OCI-LY7 (cell line): ENCODE data around the gene PLEKHA5. TPM values are rescaled to one million over a fixed set of nuclear protein-coding genes. Genes with fewer than 3 reads are reported as not detected.

Experiments used
- BruUV-seq: library from RNA; stranded (reverse); fragments of 400-500 nt; replicated peaks from 2 replicates; lab custom pipeline; 2021; lab: Mats Ljungman, UMichigan
- CTCF ChIA-PET: fragments of 300-600 bp; sonication (Branson Sonifier 250); formaldehyde crosslinking; loops from one replicate; lab custom pipeline; 2022; ENCODE audit warnings: antibody characterized with exemption; ENCODE audit not compliant: unreplicated experiment; lab: Charles Lee
- POLR2A ChIA-PET: fragments of 300-600 bp; sonication (Branson Sonifier 250); formaldehyde crosslinking; loops from one replicate; lab custom pipeline; 2022; ENCODE audit warnings: antibody characterized with exemption; lab: Charles Lee
- DNase-seq: peaks from one replicate; pipeline ENCODE4 v3.0.0-alpha.2; 2015; ENCODE audit warnings: low spot score
- H2AFZ ChIP-seq: fragments of 200-600 bp; sonication (generic), shearing (Covaris generic); 2 replicates; pipeline ENCODE4 v1.6.1; 2014; ENCODE audit warnings: mild to moderate bottlenecking, antibody characterized with exemption, low read length, moderate library complexity
- H3K27ac ChIP-seq: fragments of 200-600 bp; sonication (generic); 2 replicates; pipeline ENCODE4 v1.5.1; 2014; ENCODE audit warnings: mixed run types, low read depth, mild to moderate bottlenecking, moderate library complexity, low read length, inconsistent platforms; ENCODE audit not compliant: poor library complexity, severe bottlenecking
- H3K36me3 ChIP-seq: fragments of 200-600 bp; sonication (generic); 2 replicates; pipeline ENCODE4 v1.6.1; 2014; ENCODE audit warnings: mild to moderate bottlenecking, antibody characterized with exemption, low read length, moderate library complexity, mixed read lengths; ENCODE audit not compliant: insufficient read depth
- H3K4me1 ChIP-seq: fragments of 200-600 bp; sonication (generic); 2 replicates; pipeline ENCODE4 v1.5.1; 2014; ENCODE audit warnings: mild to moderate bottlenecking, low read length; ENCODE audit not compliant: insufficient read depth, poor library complexity, severe bottlenecking
- H3K4me2 ChIP-seq: fragments of 200-600 bp; sonication (generic); 2 replicates; pipeline ENCODE4 v1.6.1; 2014; ENCODE audit warnings: mild to moderate bottlenecking, low read length
- H3K4me3 ChIP-seq: fragments of 200-600 bp; sonication (generic); 2 replicates; pipeline ENCODE4 v1.5.1; 2014; ENCODE audit warnings: mild to moderate bottlenecking, low read depth, low read length; ENCODE audit not compliant: poor library complexity, severe bottlenecking
- H3K79me2 ChIP-seq: fragments of 200-600 bp; sonication (generic); 2 replicates; pipeline ENCODE4 v1.6.1; 2016; ENCODE audit warnings: low read depth, mild to moderate bottlenecking, low read length, moderate library complexity, mixed read lengths; ENCODE audit not compliant: insufficient read depth
- H3K9me2 ChIP-seq: fragments of 200-600 bp; sonication (generic); 2 replicates; pipeline ENCODE4 v1.6.1; 2016; ENCODE audit warnings: mild to moderate bottlenecking, low read length, mixed read lengths; ENCODE audit not compliant: insufficient read depth
- H3K9me3 ChIP-seq: fragments of 200-600 bp; sonication (generic); 2 replicates; pipeline ENCODE4 v1.6.1; 2014; ENCODE audit warnings: mild to moderate bottlenecking, mixed run types, low read length, mixed read lengths
- H4K20me1 ChIP-seq: fragments of 200-600 bp; sonication (generic); 2 replicates; pipeline ENCODE4 v1.6.1; 2014; ENCODE audit warnings: mild to moderate bottlenecking, antibody characterized with exemption, low read length, moderate library complexity, mixed read lengths; ENCODE audit not compliant: insufficient read depth
- EZH2phosphoT487 ChIP-seq: fragments of 200-600 bp; sonication (generic); IDR thresholded peaks from 2 replicates; pipeline ENCODE4 v1.6.1; 2018; ENCODE audit warnings: low read depth, borderline replicate concordance, mild to moderate bottlenecking, mixed run types, antibody characterized with exemption, low read length, moderate library complexity, mixed read lengths
- intact Hi-C: fragments of 100-400 bp; cut with micrococcal nuclease; formaldehyde crosslinking; loops from one replicate; pipeline ENCODE4 v1.10.0; 2022; ENCODE audit not compliant: unreplicated experiment
- total RNA-seq, 2 experiments: library from RNA; depleted of rRNA in 1 of 2; stranded (reverse); fragments of >200 nt in 1 of 2; shearing (Covaris generic) in 1 of 2; gene quantifications; 2 replicates each; pipeline ENCODE4 v1.2.3, GENCODE V29; 2014 to 2022
- TF ChIP-seq, protein P1 (sequence below): fragments of 200-600 bp; sonication (generic); conservative IDR thresholded peaks from 2 replicates; pipeline ENCODE4 v1.5.1; 2014; ENCODE audit warnings: mild to moderate bottlenecking, antibody characterized with exemption, low read length, moderate library complexity, mixed read lengths

PLEKHA5 gene
- total RNA-seq, 2 experiments from 2014 or later: 2.7 TPM; not detected in 1

DNA sequence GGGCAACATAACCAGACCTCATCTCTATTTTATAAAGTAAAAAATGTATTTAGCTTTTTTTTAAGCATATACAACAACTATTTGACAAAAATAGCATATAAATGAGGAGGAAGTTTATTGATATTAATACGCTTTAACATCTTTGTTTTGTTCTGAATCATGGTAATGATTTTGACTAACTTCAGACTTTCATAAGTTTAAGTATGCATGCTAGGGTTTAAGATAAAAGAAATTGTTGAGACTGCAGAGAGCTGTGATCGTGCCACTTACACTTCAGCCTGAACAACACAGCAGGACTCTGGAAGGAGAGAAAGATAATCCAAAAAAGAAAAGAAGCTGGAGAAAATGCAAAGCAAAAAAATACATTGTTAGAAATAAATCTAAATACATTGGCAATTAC is 221.8 kb downstream of the PLEKHA5 start:
- no peak for DNase-seq
- ChIA-PET POLR2A (interaction anchor here (0.7 to 1.1 kb wide), 2 partner anchors 36 to 60 kb away, joined by 3 to 5 read pairs; no protein-coding TSS in a partner anchor), CTCF (no interaction called here)
- Histone ChIP-seq H3K4me1 (no peaks in the 10 kb centered on the region), H4K20me1 (no peaks in the 10 kb centered on the region), H3K36me3 (no peaks in the 10 kb centered on the region), H3K27ac (no peak overlapping the region), H3K79me2 (no peaks in the 10 kb centered on the region), H3K9me2 (no peaks in the 10 kb centered on the region), H3K4me2 (no peak overlapping the region), H3K4me3 (no peak overlapping the region), H2AFZ (no peak overlapping the region), H3K9me3 (no peaks in the 10 kb centered on the region)
- intact Hi-C loops: no loop called here
- TF ChIP-seq EZH2phosphoT487: no peak
- TF ChIP-seq, protein P1, sequence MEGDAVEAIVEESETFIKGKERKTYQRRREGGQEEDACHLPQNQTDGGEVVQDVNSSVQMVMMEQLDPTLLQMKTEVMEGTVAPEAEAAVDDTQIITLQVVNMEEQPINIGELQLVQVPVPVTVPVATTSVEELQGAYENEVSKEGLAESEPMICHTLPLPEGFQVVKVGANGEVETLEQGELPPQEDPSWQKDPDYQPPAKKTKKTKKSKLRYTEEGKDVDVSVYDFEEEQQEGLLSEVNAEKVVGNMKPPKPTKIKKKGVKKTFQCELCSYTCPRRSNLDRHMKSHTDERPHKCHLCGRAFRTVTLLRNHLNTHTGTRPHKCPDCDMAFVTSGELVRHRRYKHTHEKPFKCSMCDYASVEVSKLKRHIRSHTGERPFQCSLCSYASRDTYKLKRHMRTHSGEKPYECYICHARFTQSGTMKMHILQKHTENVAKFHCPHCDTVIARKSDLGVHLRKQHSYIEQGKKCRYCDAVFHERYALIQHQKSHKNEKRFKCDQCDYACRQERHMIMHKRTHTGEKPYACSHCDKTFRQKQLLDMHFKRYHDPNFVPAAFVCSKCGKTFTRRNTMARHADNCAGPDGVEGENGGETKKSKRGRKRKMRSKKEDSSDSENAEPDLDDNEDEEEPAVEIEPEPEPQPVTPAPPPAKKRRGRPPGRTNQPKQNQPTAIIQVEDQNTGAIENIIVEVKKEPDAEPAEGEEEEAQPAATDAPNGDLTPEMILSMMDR: no peak
- no TSS peak for BruUV-seq

DNA sequence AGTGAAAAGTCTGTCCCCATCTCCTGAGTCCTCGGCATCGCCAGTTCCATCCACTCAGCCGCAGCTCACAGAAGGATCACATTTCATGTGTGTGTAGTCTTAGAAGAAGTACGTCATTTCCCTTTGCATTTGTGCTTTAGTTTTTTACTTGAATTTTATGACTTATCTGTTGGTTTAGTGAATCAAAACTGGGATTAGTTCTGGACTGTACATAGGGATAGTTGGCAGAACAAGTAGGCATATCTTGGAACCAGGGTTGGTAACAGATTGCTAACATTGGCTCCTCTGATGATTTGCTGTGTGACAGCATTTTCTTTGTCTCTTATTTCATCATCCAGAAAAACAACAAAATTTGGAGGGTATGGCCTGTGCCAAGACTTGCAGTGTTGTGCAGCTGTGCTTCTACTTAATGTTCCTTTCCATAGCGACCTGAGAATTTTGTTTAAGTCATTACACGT is 240.2 kb downstream of the PLEKHA5 start:
- intact Hi-C loops: no loop called here
- H2AFZ ChIP-seq: no peak overlapping the region
- TF ChIP-seq EZH2phosphoT487: no peak
- TF ChIP-seq, protein P1: no peak
- no peak overlapping the region for H3K4me2 ChIP-seq
- no TSS peak for BruUV-seq
- no peaks in the 10 kb centered on the region for H3K36me3 ChIP-seq
- no peaks in the 10 kb centered on the region for H3K4me1 ChIP-seq
- CTCF ChIA-PET: no interaction called here
- no peak overlapping the region for H3K4me3 ChIP-seq
- H3K79me2 ChIP-seq: no peaks in the 10 kb centered on the region
- no peaks in the 10 kb centered on the region for H3K9me3 ChIP-seq
- DNase-seq: no peak
- H4K20me1 ChIP-seq: no peaks in the 10 kb centered on the region
- POLR2A ChIA-PET: interaction anchor here (0.6 kb wide), 1 partner anchor 78 kb away, joined by 3 read pairs; no protein-coding TSS in a partner anchor
- H3K9me2 ChIP-seq: no peaks in the 10 kb centered on the region
- no peak overlapping the region for H3K27ac ChIP-seq

DNA sequence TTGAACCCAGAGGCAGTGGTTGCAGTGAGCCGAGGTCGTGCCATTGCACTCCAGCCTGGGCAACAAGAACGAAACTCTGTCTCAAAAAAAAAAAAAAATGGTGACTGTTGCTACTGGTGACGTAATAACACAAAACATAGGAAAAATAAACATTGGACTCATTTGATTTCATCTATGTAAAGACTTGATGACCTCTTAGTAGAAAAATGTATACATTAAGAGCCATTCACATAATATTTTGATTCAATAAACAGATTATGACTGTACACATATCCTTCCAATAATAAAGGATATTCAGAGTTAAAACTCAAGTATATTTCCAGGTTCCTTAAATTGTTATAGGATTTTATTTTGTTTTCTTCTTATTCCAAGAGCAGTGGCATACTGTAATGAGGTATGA is 244.1 kb downstream of the PLEKHA5 start:
- TF ChIP-seq, protein P1: no peak
- no peak for TF ChIP-seq EZH2phosphoT487
- DNase-seq: no peak
- Histone ChIP-seq H3K27ac (no peak overlapping the region), H3K4me2 (no peak overlapping the region), H3K4me3 (no peak overlapping the region), H3K9me3 (no peaks in the 10 kb centered on the region), H4K20me1 (no peaks in the 10 kb centered on the region), H3K36me3 (no peaks in the 10 kb centered on the region), H3K4me1 (no peaks in the 10 kb centered on the region), H3K9me2 (no peaks in the 10 kb centered on the region), H3K79me2 (no peaks in the 10 kb centered on the region), H2AFZ (no peak overlapping the region)
- ChIA-PET CTCF (no interaction called here), POLR2A (interaction anchor here (0.7 kb wide), 1 partner anchor 125 kb away, joined by 4 read pairs; no protein-coding TSS in a partner anchor)
- intact Hi-C loops: no loop called here
- no TSS peak for BruUV-seq
